ENCODE data around the gene TOP3B. TPM values are rescaled to one million over a fixed set of nuclear protein-coding genes. Genes with fewer than 3 reads are reported as not detected.

TOP3B gene
- total RNA-seq, 1 donor from 2014 or later: 13.1 TPM

Other genes with a start within 250 kb of the TOP3B start
- gene YPEL1, start 247.0 kb downstream of the TOP3B start, total RNA-seq: 2.4 and 5.2 TPM in 2 replicates
- gene MAPK1, start 115.1 kb downstream of the TOP3B start, total RNA-seq: 42.9 and 62.5 TPM in 2 replicates
- gene PPM1F, start 29.9 kb downstream of the TOP3B start, total RNA-seq: 117 and 120 TPM in 2 replicates